ENCODE measurements around the gene TFDP2. TPM values are rescaled to one million over a fixed set of nuclear protein-coding genes. Genes with fewer than 3 reads are reported as not detected.

The TFDP2 gene
- total RNA-seq, 4 donors from 2014 or later, result 18.2 to 286 (median 64.4) TPM

GRCh38 chr3:142047021-142047369 lies 102.3 kb downstream of the TFDP2 start:
- no peaks in the 10 kb centered on the region for H3K4me1 ChIP-seq
- DNase-seq, result no peak
- intact Hi-C loops (cut with DNase I; ENCODE audit: low total_unique reads), result no loop called here
- no peak overlapping the region for H3K27ac ChIP-seq
- H3K9me3 ChIP-seq, result no peaks in the 10 kb centered on the region
- TF ChIP-seq CTCF (IDR thresholded peaks at IDR 0.05), result no peak
- TF ChIP-seq POLR2A (IDR thresholded peaks at IDR 0.05), result no peak
- no peaks in the 10 kb centered on the region for H3K36me3 ChIP-seq
- no peak overlapping the region for H3K4me3 ChIP-seq
- H3K27me3 ChIP-seq, result no peaks in the 10 kb centered on the region

- TF ChIP-seq CTCF (IDR thresholded peaks at IDR 0.05), result no peak
- TF ChIP-seq POLR2A (IDR thresholded peaks at IDR 0.05), result no peak
- Histone ChIP-seq H3K36me3 (no peaks in the 10 kb centered on the region), H3K4me1 (no peaks in the 10 kb centered on the region), H3K27ac (no peak overlapping the region), H3K9me3 (no peaks in the 10 kb centered on the region), H3K4me3 (no peak overlapping the region), H3K27me3 (no peaks in the 10 kb centered on the region)
- intact Hi-C loops (cut with DNase I; ENCODE audit: low total_unique reads), result no loop called here
- no peak for DNase-seq
Observed at GRCh38 chr3:142046320-142047020, 102.9 kb downstream of the TFDP2 start.

GRCh38 chr3:142040941-142041491 lies 108.3 kb downstream of the TFDP2 start:
- Histone ChIP-seq H3K4me3 (no peak overlapping the region), H3K36me3 (no peaks in the 10 kb centered on the region), H3K27ac (no peak overlapping the region), H3K9me3 (no peaks in the 10 kb centered on the region), H3K4me1 (no peaks in the 10 kb centered on the region), H3K27me3 (no peaks in the 10 kb centered on the region)
- intact Hi-C loops (cut with DNase I; ENCODE audit: low total_unique reads), result no loop called here
- TF ChIP-seq POLR2A (IDR thresholded peaks at IDR 0.05), result no peak
- no peak for TF ChIP-seq CTCF (IDR thresholded peaks at IDR 0.05)
- DNase-seq, result no peak

GRCh38 chr3:142035308-142035922 lies 113.9 kb downstream of the TFDP2 start:
- intact Hi-C loops (cut with DNase I; ENCODE audit: low total_unique reads), result no loop called here
- Histone ChIP-seq H3K36me3 (no peaks in the 10 kb centered on the region), H3K27me3 (no peaks in the 10 kb centered on the region), H3K4me1 (no peaks in the 10 kb centered on the region), H3K27ac (no peak overlapping the region), H3K4me3 (no peak overlapping the region), H3K9me3 (no peaks in the 10 kb centered on the region)
- no peak for TF ChIP-seq POLR2A (IDR thresholded peaks at IDR 0.05)
- no peak for TF ChIP-seq CTCF (IDR thresholded peaks at IDR 0.05)
- DNase-seq, result no peak

- Histone ChIP-seq H3K27me3 (no peaks in the 10 kb centered on the region), H3K9me3 (no peaks in the 10 kb centered on the region), H3K36me3 (no peaks in the 10 kb centered on the region), H3K4me1 (no peaks in the 10 kb centered on the region), H3K27ac (no peak overlapping the region), H3K4me3 (no peak overlapping the region)
- no peak for DNase-seq
- no peak for TF ChIP-seq CTCF (IDR thresholded peaks at IDR 0.05)
- TF ChIP-seq POLR2A (IDR thresholded peaks at IDR 0.05), result no peak
- intact Hi-C loops (cut with DNase I; ENCODE audit: low total_unique reads), result no loop called here
Observed at GRCh38 chr3:142033292-142033691, 116.1 kb downstream of the TFDP2 start.
